Measurements from ENCODE around the gene ATF6B. TPM values are rescaled to one million over a fixed set of nuclear protein-coding genes. Genes with fewer than 3 reads are reported as not detected.
A peak's percentile ranks its signal among the peaks of the same experiment; 100 is the strongest.

The ATF6B gene
- total RNA-seq, 1 donor from 2014 or later: 83.7 TPM

DNA sequence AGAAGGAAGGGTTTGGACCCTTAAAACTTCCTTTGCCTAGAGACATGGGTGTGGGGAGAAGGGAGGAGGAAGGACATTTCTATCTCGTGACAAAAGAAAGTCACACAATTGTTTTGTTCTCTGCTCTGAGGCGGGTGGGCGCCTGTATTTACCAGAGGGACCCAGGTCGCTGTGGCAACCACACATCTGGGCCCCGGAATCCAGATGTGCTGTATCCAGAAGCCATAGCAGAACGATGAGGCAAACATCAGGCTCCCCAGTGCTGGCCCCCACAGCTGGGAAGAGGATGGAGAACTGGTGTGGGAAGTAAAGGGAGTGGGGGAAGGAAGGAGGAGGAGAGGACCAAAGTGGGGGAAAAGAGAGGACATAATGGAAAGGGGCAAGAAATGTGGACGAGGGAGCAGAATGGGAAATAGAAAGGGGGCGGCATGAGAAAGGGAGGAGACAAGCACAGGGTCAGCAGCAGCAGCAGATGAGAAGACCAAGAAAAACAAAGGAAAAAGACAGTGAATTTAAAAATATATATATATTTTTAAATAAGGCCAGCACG lies 15.5 kb downstream of the ATF6B start:
- H3K27me3 ChIP-seq (ENCODE audit: low read depth): no peaks in the 10 kb centered on the region
- no peak for ATAC-seq
- H3K36me3 ChIP-seq: peaks cover 23% of the 10 kb centered on the region
- no peak overlapping the region for H3K4me3 ChIP-seq
- intact Hi-C loops (cut with DNase I): no loop called here
- TF ChIP-seq, protein P1, sequence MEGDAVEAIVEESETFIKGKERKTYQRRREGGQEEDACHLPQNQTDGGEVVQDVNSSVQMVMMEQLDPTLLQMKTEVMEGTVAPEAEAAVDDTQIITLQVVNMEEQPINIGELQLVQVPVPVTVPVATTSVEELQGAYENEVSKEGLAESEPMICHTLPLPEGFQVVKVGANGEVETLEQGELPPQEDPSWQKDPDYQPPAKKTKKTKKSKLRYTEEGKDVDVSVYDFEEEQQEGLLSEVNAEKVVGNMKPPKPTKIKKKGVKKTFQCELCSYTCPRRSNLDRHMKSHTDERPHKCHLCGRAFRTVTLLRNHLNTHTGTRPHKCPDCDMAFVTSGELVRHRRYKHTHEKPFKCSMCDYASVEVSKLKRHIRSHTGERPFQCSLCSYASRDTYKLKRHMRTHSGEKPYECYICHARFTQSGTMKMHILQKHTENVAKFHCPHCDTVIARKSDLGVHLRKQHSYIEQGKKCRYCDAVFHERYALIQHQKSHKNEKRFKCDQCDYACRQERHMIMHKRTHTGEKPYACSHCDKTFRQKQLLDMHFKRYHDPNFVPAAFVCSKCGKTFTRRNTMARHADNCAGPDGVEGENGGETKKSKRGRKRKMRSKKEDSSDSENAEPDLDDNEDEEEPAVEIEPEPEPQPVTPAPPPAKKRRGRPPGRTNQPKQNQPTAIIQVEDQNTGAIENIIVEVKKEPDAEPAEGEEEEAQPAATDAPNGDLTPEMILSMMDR (IDR thresholded peaks at IDR 0.05): no peak
- peak overlapping the region; percentile 85 for H3K27ac ChIP-seq
- DNase-seq: no peak
- peaks cover 62% of the 10 kb centered on the region for H3K4me1 ChIP-seq
- no peaks in the 10 kb centered on the region for H3K9me3 ChIP-seq

DNA sequence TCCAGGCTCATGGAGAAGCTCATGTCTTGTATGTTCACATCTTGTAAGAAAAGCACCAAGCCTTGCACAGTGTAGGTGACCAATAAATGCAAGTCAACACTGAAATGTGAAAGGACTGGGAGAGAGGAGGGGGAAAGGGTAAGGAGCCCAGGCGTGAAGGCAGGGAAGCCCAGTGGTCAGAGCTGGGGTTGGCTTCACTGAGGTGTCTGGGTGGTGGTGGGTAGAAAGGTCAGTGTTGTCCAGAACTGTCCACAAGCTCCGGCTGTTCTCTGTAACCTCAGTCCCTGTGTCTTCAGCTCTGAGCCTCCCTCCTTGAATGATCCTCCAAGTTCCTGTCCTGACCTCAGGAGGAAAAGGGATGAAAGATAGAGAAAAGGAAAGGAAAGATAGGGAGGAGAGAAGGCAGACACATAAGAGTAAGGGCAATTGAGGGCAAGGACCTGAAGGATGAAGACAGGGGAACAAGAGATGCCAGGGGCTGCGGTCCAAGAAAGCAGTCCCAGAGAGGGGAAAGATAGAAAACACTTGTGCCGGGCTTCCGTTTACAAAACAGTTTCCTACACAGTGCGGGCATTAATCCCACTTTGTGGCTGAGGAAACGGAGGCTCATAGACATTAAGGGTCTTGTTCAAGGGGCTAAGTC lies 16.5 kb downstream of the ATF6B start:
- intact Hi-C loops (cut with DNase I): no loop called here
- no peak overlapping the region for H3K4me3 ChIP-seq
- no peaks in the 10 kb centered on the region for H3K9me3 ChIP-seq
- ATAC-seq (no peak), DNase-seq (no peak)
- no peaks in the 10 kb centered on the region for H3K27me3 ChIP-seq (ENCODE audit: low read depth)
- peak overlapping the region; percentile 85 for H3K27ac ChIP-seq
- H3K4me1 ChIP-seq: peaks cover 72% of the 10 kb centered on the region
- TF ChIP-seq, protein P1 (IDR thresholded peaks at IDR 0.05): no peak
- peaks cover 13% of the 10 kb centered on the region for H3K36me3 ChIP-seq

DNA sequence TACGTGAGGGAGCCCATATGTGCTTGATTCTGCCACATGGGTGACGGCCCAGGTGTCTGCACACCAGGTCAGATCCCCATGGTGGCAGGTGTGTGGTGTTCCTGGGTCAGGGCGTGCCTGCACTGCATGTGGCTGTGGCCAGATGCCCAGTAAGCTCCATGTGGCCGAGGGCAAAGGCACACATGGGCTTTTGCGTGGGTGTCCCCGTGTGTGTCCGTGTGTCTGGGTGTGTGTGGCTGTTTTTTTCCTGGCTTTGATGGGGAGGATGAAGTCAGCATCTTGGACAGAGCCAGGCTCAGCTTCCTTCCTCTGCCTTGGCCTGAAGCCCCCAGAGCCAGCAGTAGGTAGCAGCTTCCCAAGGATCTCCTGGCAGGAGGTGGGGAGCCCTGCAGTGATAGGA lies 17.4 kb downstream of the ATF6B start:
- peak overlapping the region; percentile 85 for H3K27ac ChIP-seq
- H3K36me3 ChIP-seq: peaks cover 4% of the 10 kb centered on the region
- H3K4me1 ChIP-seq: peaks cover 79% of the 10 kb centered on the region
- H3K4me3 ChIP-seq: no peak overlapping the region
- ATAC-seq: no peak
- intact Hi-C loops (cut with DNase I): no loop called here
- no peaks in the 10 kb centered on the region for H3K27me3 ChIP-seq (ENCODE audit: low read depth)
- H3K9me3 ChIP-seq: no peaks in the 10 kb centered on the region
- TF ChIP-seq, protein P1 (IDR thresholded peaks at IDR 0.05): no peak
- no peak for DNase-seq

DNA sequence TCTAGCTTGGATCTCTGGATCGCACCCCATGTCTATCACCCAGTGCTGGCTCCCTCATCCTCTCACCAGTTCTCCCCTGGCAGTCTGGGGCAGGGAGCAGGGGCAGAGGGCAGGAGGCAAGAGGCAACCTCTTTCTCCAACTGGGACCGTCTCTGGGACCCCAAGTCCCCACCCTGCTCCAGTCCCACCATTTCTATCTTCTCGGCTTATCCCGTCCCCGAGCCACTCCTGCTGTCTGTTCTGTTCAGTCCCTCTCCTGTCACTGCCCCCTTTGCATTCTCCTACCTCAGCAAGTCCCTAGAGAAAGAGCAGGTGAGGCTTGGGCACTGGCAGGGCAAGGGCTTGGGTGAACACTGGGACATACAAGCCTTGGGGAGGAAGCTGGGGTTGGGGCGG lies 18.3 kb downstream of the ATF6B start:
- no peaks in the 10 kb centered on the region for H3K9me3 ChIP-seq
- peak overlapping the region; percentile 85 for H3K27ac ChIP-seq
- no peak for DNase-seq
- no peak for ATAC-seq
- no peaks in the 10 kb centered on the region for H3K27me3 ChIP-seq (ENCODE audit: low read depth)
- TF ChIP-seq, protein P1 (IDR thresholded peaks at IDR 0.05): no peak
- H3K36me3 ChIP-seq: no peaks in the 10 kb centered on the region
- peaks cover 76% of the 10 kb centered on the region for H3K4me1 ChIP-seq
- intact Hi-C loops (cut with DNase I): no loop called here
- H3K4me3 ChIP-seq: peak overlapping the region; percentile 61

DNA sequence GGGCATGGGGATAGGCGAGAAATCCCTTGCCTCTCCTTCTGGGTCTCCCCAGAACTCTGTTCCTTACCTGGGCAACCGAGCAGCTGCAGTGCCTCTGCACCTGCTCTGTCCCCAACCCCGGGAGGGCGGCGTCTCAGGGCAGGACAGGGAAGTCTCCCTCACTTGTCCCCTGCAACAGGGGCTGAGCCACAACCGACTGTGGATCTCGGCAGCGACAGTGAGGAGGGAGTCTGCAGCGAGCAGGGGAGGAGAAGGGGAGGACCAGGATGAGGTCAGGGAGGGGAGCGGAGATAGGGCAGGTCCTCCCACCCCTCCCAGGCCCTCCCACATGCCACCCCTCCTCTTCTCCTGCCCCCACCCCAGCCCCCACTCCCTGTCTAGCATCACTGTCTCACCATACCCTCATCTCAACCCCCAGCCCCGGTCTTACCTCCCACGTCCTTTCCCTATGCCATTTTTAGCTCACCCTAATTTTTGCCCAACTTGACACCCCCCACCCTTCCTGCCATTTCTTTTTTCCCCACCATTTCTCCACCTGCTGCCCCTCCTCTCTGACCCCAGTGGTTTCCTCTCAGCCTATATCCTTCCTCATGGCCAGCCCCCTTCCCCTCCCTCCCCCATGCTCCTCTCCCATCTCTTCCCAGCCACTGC lies 18.8 kb downstream of the ATF6B start, which contains the start of gene TNXB:
Gene TNXB, minus strand, starts transcription at position 225 of the 651 bp plus-strand sequence. CDS start 11,140 bp downstream, outside the sequence.
- DNase-seq (no peak), ATAC-seq (peak; percentile 7 to 37)
- no peaks in the 10 kb centered on the region for H3K27me3 ChIP-seq (ENCODE audit: low read depth)
- peak within 1 kb of the TSS; percentile 61 for H3K4me3 ChIP-seq
- peaks cover 71% of the 10 kb centered on the region for H3K4me1 ChIP-seq
- peak within 1 kb of the TSS; percentile 85 for H3K27ac ChIP-seq
- TF ChIP-seq, protein P1 (IDR thresholded peaks at IDR 0.05): no peak
- intact Hi-C loops (cut with DNase I): no loop called here
- H3K9me3 ChIP-seq: no peaks in the 10 kb centered on the region
- no peaks in the 10 kb centered on the region for H3K36me3 ChIP-seq

Measured in lower lobe of right lung (tissue), 2 donors.